ENCODE data around the gene PITHD1.

Gene PITHD1

GRCh38 chr1:23743287-23744152 lies 34.7 kb upstream of the PITHD1 start, which contains the start of gene ELOA:
ELOA (plus strand) TSS chr1:23743471; CDS start chr1:23743504, 33 bp downstream.
- TF ChIP-seq ISL1 (CRISPR knock-in tag; IDR thresholded peaks at IDR 0.05) (no peak), BACH2 (CRISPR knock-in tag; IDR thresholded peaks at IDR 0.05; ENCODE audit: borderline replicate concordance) (no peak), ZFP3 (CRISPR knock-in tag; IDR thresholded peaks at IDR 0.05) (no peak), POU6F1 (CRISPR knock-in tag; IDR thresholded peaks at IDR 0.05; ENCODE audit: borderline replicate concordance, low read depth) (no peak), ARNTL (CRISPR knock-in tag; IDR thresholded peaks at IDR 0.05; ENCODE audit: borderline replicate concordance, low read depth) (no peak), ESRRG (CRISPR knock-in tag; IDR thresholded peaks at IDR 0.05) (no peak), PPARA (CRISPR knock-in tag; IDR thresholded peaks at IDR 0.05; ENCODE audit: borderline replicate concordance) (no peak), ZNF70 (CRISPR knock-in tag; IDR thresholded peaks at IDR 0.05) (no peak), SNAI2 (CRISPR knock-in tag; IDR thresholded peaks at IDR 0.05) (no peak), ZC3H10 (CRISPR knock-in tag; IDR thresholded peaks at IDR 0.05) (no peak), TOX (CRISPR knock-in tag; IDR thresholded peaks at IDR 0.05; ENCODE audit: borderline replicate concordance) (no peak)
- TF ChIP-seq, protein P1, sequence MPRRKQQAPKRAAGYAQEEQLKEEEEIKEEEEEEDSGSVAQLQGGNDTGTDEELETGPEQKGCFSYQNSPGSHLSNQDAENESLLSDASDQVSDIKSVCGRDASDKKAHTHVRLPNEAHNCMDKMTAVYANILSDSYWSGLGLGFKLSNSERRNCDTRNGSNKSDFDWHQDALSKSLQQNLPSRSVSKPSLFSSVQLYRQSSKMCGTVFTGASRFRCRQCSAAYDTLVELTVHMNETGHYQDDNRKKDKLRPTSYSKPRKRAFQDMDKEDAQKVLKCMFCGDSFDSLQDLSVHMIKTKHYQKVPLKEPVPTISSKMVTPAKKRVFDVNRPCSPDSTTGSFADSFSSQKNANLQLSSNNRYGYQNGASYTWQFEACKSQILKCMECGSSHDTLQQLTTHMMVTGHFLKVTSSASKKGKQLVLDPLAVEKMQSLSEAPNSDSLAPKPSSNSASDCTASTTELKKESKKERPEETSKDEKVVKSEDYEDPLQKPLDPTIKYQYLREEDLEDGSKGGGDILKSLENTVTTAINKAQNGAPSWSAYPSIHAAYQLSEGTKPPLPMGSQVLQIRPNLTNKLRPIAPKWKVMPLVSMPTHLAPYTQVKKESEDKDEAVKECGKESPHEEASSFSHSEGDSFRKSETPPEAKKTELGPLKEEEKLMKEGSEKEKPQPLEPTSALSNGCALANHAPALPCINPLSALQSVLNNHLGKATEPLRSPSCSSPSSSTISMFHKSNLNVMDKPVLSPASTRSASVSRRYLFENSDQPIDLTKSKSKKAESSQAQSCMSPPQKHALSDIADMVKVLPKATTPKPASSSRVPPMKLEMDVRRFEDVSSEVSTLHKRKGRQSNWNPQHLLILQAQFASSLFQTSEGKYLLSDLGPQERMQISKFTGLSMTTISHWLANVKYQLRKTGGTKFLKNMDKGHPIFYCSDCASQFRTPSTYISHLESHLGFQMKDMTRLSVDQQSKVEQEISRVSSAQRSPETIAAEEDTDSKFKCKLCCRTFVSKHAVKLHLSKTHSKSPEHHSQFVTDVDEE (CRISPR knock-in tag; IDR thresholded peaks at IDR 0.05) = no peak
- TF ChIP-seq, protein P2, sequence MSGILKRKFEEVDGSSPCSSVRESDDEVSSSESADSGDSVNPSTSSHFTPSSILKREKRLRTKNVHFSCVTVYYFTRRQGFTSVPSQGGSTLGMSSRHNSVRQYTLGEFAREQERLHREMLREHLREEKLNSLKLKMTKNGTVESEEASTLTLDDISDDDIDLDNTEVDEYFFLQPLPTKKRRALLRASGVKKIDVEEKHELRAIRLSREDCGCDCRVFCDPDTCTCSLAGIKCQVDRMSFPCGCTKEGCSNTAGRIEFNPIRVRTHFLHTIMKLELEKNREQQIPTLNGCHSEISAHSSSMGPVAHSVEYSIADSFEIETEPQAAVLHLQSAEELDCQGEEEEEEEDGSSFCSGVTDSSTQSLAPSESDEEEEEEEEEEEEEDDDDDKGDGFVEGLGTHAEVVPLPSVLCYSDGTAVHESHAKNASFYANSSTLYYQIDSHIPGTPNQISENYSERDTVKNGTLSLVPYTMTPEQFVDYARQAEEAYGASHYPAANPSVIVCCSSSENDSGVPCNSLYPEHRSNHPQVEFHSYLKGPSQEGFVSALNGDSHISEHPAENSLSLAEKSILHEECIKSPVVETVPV (CRISPR knock-in tag; IDR thresholded peaks at IDR 0.05) = no peak
- TF ChIP-seq, protein P3, sequence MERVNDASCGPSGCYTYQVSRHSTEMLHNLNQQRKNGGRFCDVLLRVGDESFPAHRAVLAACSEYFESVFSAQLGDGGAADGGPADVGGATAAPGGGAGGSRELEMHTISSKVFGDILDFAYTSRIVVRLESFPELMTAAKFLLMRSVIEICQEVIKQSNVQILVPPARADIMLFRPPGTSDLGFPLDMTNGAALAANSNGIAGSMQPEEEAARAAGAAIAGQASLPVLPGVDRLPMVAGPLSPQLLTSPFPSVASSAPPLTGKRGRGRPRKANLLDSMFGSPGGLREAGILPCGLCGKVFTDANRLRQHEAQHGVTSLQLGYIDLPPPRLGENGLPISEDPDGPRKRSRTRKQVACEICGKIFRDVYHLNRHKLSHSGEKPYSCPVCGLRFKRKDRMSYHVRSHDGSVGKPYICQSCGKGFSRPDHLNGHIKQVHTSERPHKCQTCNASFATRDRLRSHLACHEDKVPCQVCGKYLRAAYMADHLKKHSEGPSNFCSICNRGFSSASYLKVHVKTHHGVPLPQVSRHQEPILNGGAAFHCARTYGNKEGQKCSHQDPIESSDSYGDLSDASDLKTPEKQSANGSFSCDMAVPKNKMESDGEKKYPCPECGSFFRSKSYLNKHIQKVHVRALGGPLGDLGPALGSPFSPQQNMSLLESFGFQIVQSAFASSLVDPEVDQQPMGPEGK (CRISPR knock-in tag; IDR thresholded peaks at IDR 0.05; ENCODE audit: borderline replicate concordance) = no peak
- peak; percentile 88 for ATAC-seq

- ATAC-seq = peak; percentile 35; the same call in 2 of the 3 replicates
- no peak for TF ChIP-seq ESRRG (CRISPR knock-in tag; IDR thresholded peaks at IDR 0.05)
- no peak for TF ChIP-seq CSDC2 (CRISPR knock-in tag; IDR thresholded peaks at IDR 0.05)
- TF ChIP-seq GLIS3 (CRISPR knock-in tag; IDR thresholded peaks at IDR 0.05) = no peak
- no peak for TF ChIP-seq ZNF70 (CRISPR knock-in tag; IDR thresholded peaks at IDR 0.05)
- no peak for TF ChIP-seq BACH2 (CRISPR knock-in tag; IDR thresholded peaks at IDR 0.05; ENCODE audit: borderline replicate concordance)
- no peak for TF ChIP-seq SNAI2 (CRISPR knock-in tag; IDR thresholded peaks at IDR 0.05)
- no peak for TF ChIP-seq ARNTL (CRISPR knock-in tag; IDR thresholded peaks at IDR 0.05; ENCODE audit: borderline replicate concordance, low read depth)
- TF ChIP-seq ZFP3 (CRISPR knock-in tag; IDR thresholded peaks at IDR 0.05) = no peak
- TF ChIP-seq ZFP30 (CRISPR knock-in tag; IDR thresholded peaks at IDR 0.05) = no peak
- TF ChIP-seq ZC3H10 (CRISPR knock-in tag; IDR thresholded peaks at IDR 0.05) = no peak
- no peak for TF ChIP-seq RARB (CRISPR knock-in tag; IDR thresholded peaks at IDR 0.05)
Observed at GRCh38 chr1:23745515-23745914, 32.7 kb upstream of the PITHD1 start.

- no peak for ATAC-seq
- TF ChIP-seq CREB5 (CRISPR knock-in tag; IDR thresholded peaks at IDR 0.05; ENCODE audit: low read depth) = no peak
- no peak for TF ChIP-seq ZNF70 (CRISPR knock-in tag; IDR thresholded peaks at IDR 0.05)
- no peak for TF ChIP-seq RARB (CRISPR knock-in tag; IDR thresholded peaks at IDR 0.05)
- TF ChIP-seq ZFP3 (CRISPR knock-in tag; IDR thresholded peaks at IDR 0.05) = no peak
- no peak for TF ChIP-seq ARNTL (CRISPR knock-in tag; IDR thresholded peaks at IDR 0.05; ENCODE audit: borderline replicate concordance, low read depth)
- no peak for TF ChIP-seq CSDC2 (CRISPR knock-in tag; IDR thresholded peaks at IDR 0.05)
- no peak for TF ChIP-seq PPARA (CRISPR knock-in tag; IDR thresholded peaks at IDR 0.05; ENCODE audit: borderline replicate concordance)
- TF ChIP-seq GLIS3 (CRISPR knock-in tag; IDR thresholded peaks at IDR 0.05) = no peak
- TF ChIP-seq ESRRG (CRISPR knock-in tag; IDR thresholded peaks at IDR 0.05) = no peak
- no peak for TF ChIP-seq ZNF8 (CRISPR knock-in tag; IDR thresholded peaks at IDR 0.05)
- no peak for TF ChIP-seq ZC3H10 (CRISPR knock-in tag; IDR thresholded peaks at IDR 0.05)
- no peak for TF ChIP-seq ZNF565 (CRISPR knock-in tag; conservative IDR thresholded peaks at IDR 0.05; ENCODE audit: low read depth)
- no peak for TF ChIP-seq BACH2 (CRISPR knock-in tag; IDR thresholded peaks at IDR 0.05; ENCODE audit: borderline replicate concordance)
- TF ChIP-seq ZFP30 (CRISPR knock-in tag; IDR thresholded peaks at IDR 0.05) = no peak
- TF ChIP-seq ISL1 (CRISPR knock-in tag; IDR thresholded peaks at IDR 0.05) = no peak
- TF ChIP-seq, protein P3 (CRISPR knock-in tag; IDR thresholded peaks at IDR 0.05; ENCODE audit: borderline replicate concordance) = no peak
Observed at GRCh38 chr1:23748016-23748415, 30.2 kb upstream of the PITHD1 start.

Measured in SK-N-SH treated with all-trans-retinoic acid at 6 μM for 48 hours (cell line).